Measurements from ENCODE around the gene PARP15.

The PARP15 gene

DNA sequence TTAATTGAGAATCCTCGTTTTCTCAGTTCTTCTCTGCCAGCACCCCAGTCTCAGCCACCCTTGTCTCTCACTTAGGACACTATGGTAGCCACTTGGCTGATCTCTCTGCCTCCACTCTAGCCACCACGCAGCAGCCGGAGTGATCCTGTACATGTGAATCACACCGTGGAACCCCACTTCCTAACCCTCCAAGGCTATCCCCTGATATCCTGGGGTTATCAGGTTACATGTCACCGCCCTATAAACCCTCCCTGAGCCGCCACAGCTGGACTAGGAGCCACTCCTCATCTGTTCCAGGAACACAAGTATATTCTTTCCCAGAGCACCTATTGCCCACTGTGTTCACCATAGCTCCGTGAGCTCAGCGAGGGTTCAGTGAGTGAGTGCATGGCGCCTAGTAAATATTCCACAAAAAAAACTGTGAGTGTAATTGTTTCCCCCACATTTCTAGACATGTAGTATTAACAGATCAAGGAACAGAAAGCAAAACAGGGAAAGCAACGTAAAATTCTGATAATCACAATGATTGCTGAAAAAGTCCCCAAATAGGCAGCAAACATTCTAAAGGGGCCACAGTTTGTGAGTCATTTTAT is 102.5 kb downstream of the PARP15 start:
- no peaks in the 10 kb centered on the region for H3F3A ChIP-seq (ENCODE audit: insufficient read depth)
- H3K27me3 ChIP-seq (ENCODE audit: low read length): no peaks in the 10 kb centered on the region
- TF ChIP-seq, protein P1, sequence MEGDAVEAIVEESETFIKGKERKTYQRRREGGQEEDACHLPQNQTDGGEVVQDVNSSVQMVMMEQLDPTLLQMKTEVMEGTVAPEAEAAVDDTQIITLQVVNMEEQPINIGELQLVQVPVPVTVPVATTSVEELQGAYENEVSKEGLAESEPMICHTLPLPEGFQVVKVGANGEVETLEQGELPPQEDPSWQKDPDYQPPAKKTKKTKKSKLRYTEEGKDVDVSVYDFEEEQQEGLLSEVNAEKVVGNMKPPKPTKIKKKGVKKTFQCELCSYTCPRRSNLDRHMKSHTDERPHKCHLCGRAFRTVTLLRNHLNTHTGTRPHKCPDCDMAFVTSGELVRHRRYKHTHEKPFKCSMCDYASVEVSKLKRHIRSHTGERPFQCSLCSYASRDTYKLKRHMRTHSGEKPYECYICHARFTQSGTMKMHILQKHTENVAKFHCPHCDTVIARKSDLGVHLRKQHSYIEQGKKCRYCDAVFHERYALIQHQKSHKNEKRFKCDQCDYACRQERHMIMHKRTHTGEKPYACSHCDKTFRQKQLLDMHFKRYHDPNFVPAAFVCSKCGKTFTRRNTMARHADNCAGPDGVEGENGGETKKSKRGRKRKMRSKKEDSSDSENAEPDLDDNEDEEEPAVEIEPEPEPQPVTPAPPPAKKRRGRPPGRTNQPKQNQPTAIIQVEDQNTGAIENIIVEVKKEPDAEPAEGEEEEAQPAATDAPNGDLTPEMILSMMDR (IDR thresholded peaks at IDR 0.05; ENCODE audit: insufficient read depth, low read length, poor library complexity, severe bottlenecking): no peak
- TF ChIP-seq EZH2phosphoT487 (conservative IDR thresholded peaks at IDR 0.05; ENCODE audit: low read length): no peak
- no peak overlapping the region for H2AFZ ChIP-seq (ENCODE audit: low read depth, low read length, severe bottlenecking)
- H3K9me3 ChIP-seq (ENCODE audit: insufficient read depth, low read length): no peaks in the 10 kb centered on the region
- H4K20me1 ChIP-seq (ENCODE audit: low read depth, low read length): no peaks in the 10 kb centered on the region
- peak overlapping the region; percentile 56 for H3K4me2 ChIP-seq (ENCODE audit: low read depth, low read length, poor library complexity, severe bottlenecking)
- no peaks in the 10 kb centered on the region for H3K9me2 ChIP-seq (replicated peaks; ENCODE audit: insufficient read depth, low read length)
- no peak overlapping the region for H3K4me3 ChIP-seq (ENCODE audit: insufficient read depth, low read length, poor library complexity, severe bottlenecking)
- no peak overlapping the region for H3K27ac ChIP-seq (ENCODE audit: low read depth, low read length)
- H3K9ac ChIP-seq (ENCODE audit: low read length): no peak overlapping the region
- no peaks in the 10 kb centered on the region for H3K79me2 ChIP-seq (ENCODE audit: insufficient read depth, low read length)
- H3K36me3 ChIP-seq (ENCODE audit: low read length): no peaks in the 10 kb centered on the region

GRCh38 chr3:122680475-122681283 is 103.2 kb downstream of the PARP15 start, which contains the start of gene PARP14:
Gene PARP14 (plus strand): TSS chr3:122680839. CDS start chr3:122680884, 45 bp downstream.
- H3K27ac ChIP-seq (ENCODE audit: low read depth, low read length): no peak within 1 kb of the TSS

DNA sequence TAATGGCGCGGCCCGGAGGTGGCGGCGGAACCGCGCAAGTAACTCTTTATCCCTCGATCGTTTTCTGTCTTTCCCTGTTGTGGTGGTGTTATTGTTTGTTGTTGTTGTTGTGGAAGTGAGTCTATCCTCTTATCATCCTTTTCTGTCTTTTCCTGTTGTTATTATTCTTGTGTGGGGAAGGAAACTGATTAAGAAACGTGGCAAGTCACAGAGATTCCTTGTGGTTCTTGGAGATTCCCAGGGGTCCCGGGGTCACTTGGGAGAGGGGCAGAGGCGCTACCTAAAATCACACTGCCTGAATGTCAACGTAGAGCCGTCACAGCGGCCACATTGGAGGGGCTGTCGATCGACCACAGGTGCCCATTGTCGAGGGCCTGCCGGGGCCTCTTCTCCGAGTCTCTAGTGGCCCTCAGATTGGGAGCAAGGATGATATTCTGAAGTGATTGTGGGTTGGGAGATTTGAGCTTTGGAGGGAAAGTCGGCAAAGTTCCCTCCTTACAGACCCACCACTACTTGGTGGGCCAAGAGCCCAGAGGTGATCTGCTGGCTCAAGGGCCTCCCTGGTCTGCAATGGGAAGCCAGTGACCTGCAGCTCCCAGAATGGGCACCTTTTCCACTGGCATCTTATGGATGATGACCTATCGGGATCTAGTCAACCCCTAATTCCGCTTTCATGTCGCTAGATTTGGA is 104.0 kb downstream of the PARP15 start:
- no peak overlapping the region for H2AFZ ChIP-seq (ENCODE audit: low read depth, low read length, severe bottlenecking)
- no peak overlapping the region for H3K4me3 ChIP-seq (ENCODE audit: insufficient read depth, low read length, poor library complexity, severe bottlenecking)
- H4K20me1 ChIP-seq (ENCODE audit: low read depth, low read length): no peaks in the 10 kb centered on the region
- H3K79me2 ChIP-seq (ENCODE audit: insufficient read depth, low read length): no peaks in the 10 kb centered on the region
- H3K9me3 ChIP-seq (ENCODE audit: insufficient read depth, low read length): no peaks in the 10 kb centered on the region
- TF ChIP-seq, protein P1 (IDR thresholded peaks at IDR 0.05; ENCODE audit: insufficient read depth, low read length, poor library complexity, severe bottlenecking): no peak
- no peak for TF ChIP-seq EZH2phosphoT487 (conservative IDR thresholded peaks at IDR 0.05; ENCODE audit: low read length)
- H3K36me3 ChIP-seq (ENCODE audit: low read length): no peaks in the 10 kb centered on the region
- H3K9me2 ChIP-seq (replicated peaks; ENCODE audit: insufficient read depth, low read length): no peaks in the 10 kb centered on the region
- H3K27ac ChIP-seq (ENCODE audit: low read depth, low read length): no peak overlapping the region
- H3F3A ChIP-seq (ENCODE audit: insufficient read depth): no peaks in the 10 kb centered on the region
- H3K9ac ChIP-seq (ENCODE audit: low read length): no peak overlapping the region
- no peaks in the 10 kb centered on the region for H3K27me3 ChIP-seq (ENCODE audit: low read length)
- no peak overlapping the region for H3K4me2 ChIP-seq (ENCODE audit: low read depth, low read length, poor library complexity, severe bottlenecking)

More at GRCh38 chr3:122680475-122681283, 103.2 kb downstream of the PARP15 start, which contains the start of gene PARP14:
- Histone ChIP-seq H3K9me3 (ENCODE audit: insufficient read depth, low read length) (no peaks in the 10 kb centered on the region), H3K79me2 (ENCODE audit: insufficient read depth, low read length) (no peaks in the 10 kb centered on the region), H3K36me3 (ENCODE audit: low read length) (no peaks in the 10 kb centered on the region), H4K20me1 (ENCODE audit: low read depth, low read length) (no peaks in the 10 kb centered on the region), H3K4me3 (ENCODE audit: insufficient read depth, low read length, poor library complexity, severe bottlenecking) (peak within 1 kb of the TSS; percentile 47), H3F3A (ENCODE audit: insufficient read depth) (no peaks in the 10 kb centered on the region), H3K9me2 (replicated peaks; ENCODE audit: insufficient read depth, low read length) (no peaks in the 10 kb centered on the region), H3K9ac (ENCODE audit: low read length) (peak within 1 kb of the TSS; percentile 35; the same call in 1 of the 2 replicates), H2AFZ (ENCODE audit: low read depth, low read length, severe bottlenecking) (peak within 1 kb of the TSS; percentile 67), H3K4me2 (ENCODE audit: low read depth, low read length, poor library complexity, severe bottlenecking) (peak within 1 kb of the TSS; percentile 56), H3K27me3 (ENCODE audit: low read length) (no peaks in the 10 kb centered on the region)
- no peak for TF ChIP-seq EZH2phosphoT487 (conservative IDR thresholded peaks at IDR 0.05; ENCODE audit: low read length)
- TF ChIP-seq, protein P1 (IDR thresholded peaks at IDR 0.05; ENCODE audit: insufficient read depth, low read length, poor library complexity, severe bottlenecking): no peak

All from SU-DHL-6 (cell line).